ENCODE measurements around the gene ARMC2.

DNA sequence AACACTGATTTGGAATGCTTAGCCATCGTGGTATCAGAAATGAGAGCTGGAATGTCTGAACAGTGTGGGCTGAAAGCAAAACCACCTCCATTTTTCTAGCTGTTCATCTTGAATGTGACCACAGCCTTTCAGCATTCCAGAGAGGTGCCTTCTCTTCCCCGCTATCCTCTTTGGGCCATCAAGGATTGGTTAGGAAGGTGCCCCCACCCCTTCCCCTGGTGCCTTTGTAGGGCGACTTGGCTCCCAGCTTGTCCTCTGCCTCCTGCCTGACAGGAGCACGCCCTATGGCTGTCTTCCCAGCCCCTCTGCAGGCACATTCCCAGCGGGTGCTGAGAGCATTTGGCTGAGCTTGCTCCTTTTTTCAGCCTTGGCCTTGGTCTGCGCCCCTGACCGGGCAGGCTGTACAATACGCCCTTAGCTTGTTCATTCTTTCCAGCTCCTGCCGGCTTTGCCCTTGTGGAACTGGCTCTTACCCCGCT is 97.5 kb downstream of the ARMC2 start:
- TF ChIP-seq FOS (IDR thresholded peaks at IDR 0.05; ENCODE audit: low read depth, low read length) (no peak), RAD21 (IDR thresholded peaks at IDR 0.05; ENCODE audit: low read length) (no peak)
- TF ChIP-seq, protein P1, sequence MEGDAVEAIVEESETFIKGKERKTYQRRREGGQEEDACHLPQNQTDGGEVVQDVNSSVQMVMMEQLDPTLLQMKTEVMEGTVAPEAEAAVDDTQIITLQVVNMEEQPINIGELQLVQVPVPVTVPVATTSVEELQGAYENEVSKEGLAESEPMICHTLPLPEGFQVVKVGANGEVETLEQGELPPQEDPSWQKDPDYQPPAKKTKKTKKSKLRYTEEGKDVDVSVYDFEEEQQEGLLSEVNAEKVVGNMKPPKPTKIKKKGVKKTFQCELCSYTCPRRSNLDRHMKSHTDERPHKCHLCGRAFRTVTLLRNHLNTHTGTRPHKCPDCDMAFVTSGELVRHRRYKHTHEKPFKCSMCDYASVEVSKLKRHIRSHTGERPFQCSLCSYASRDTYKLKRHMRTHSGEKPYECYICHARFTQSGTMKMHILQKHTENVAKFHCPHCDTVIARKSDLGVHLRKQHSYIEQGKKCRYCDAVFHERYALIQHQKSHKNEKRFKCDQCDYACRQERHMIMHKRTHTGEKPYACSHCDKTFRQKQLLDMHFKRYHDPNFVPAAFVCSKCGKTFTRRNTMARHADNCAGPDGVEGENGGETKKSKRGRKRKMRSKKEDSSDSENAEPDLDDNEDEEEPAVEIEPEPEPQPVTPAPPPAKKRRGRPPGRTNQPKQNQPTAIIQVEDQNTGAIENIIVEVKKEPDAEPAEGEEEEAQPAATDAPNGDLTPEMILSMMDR (conservative IDR thresholded peaks at IDR 0.05; ENCODE audit: low read depth, low read length): no peak
